PC-9 (cell line): ENCODE results near the gene TAMALIN.

ENCODE experiments used
- CTCF ChIP-seq: fragments of 200-600 bp; sonication (generic); conservative IDR thresholded peaks from 2 replicates; pipeline ENCODE4 v1.6.1; 2017; ENCODE audit warnings: mixed run types, antibody characterized with exemption, mild to moderate bottlenecking, moderate library complexity
- EZH2 ChIP-seq: fragments of 200-600 bp; sonication (generic); IDR thresholded peaks from 2 replicates; pipeline ENCODE4 v1.8.0; 2017; ENCODE audit warnings: antibody characterized with exemption, low read depth

GRCh38 chr12:52041695-52042123, 35.0 kb downstream of the TAMALIN start:
- no peak for TF ChIP-seq CTCF
- TF ChIP-seq EZH2 = no peak
